ENCODE data around the gene RNF152. TPM values are rescaled to one million over a fixed set of nuclear protein-coding genes. Genes with fewer than 3 reads are reported as not detected.

RNF152 gene
- total and polyA plus RNA-seq, 8 donors = 1.4 to 99.9 (median 16.1) TPM

- Histone ChIP-seq H3K9me3 (no peaks in the 10 kb centered on the region), H3K4me3 (no peak overlapping the region), H3K27ac (no peak overlapping the region), H3K36me3 (peaks cover 0 to 7% (median 3%) of the 10 kb centered on the region in 4 donors), H3K4me1 (peaks cover 12 to 83% (median 30%) of the 10 kb centered on the region in 4 donors), H3K27me3 (no peaks in the 10 kb centered on the region)
- 70 to 84% (median 78%) methylated on average over 6 of the region's 6 CpGs for WGBS, 5 donors
- peak in 1 of 2 donors; percentile 24 for DNase-seq
- TF ChIP-seq POLR2A (IDR thresholded peaks at IDR 0.05) (no peak), POLR2AphosphoS5 (IDR thresholded peaks at IDR 0.05) (peak in 1 of 3 donors; percentile 42)
- intact Hi-C loops (cut with DNase I; ENCODE audit: low total_unique reads) = no loop called here
Measured at GRCh38 chr18:61860302-61860701, 32.5 kb downstream of the RNF152 start.

GRCh38 chr18:61859113-61859512 is 33.7 kb downstream of the RNF152 start:
- intact Hi-C loops (cut with DNase I; ENCODE audit: low total_unique reads) = no loop called here
- Histone ChIP-seq H3K36me3 (peaks cover 0 to 7% (median 3%) of the 10 kb centered on the region in 4 donors), H3K4me3 (no peak overlapping the region), H3K27ac (no peak overlapping the region), H3K27me3 (no peaks in the 10 kb centered on the region), H3K9me3 (no peaks in the 10 kb centered on the region), H3K4me1 (peaks cover 14 to 83% (median 33%) of the 10 kb centered on the region in 4 donors)
- TF ChIP-seq EP300 (IDR thresholded peaks at IDR 0.05) (no peak), CTCF (IDR thresholded peaks at IDR 0.05) (no peak), POLR2AphosphoS5 (IDR thresholded peaks at IDR 0.05) (no peak), POLR2A (IDR thresholded peaks at IDR 0.05) (no peak)
- DNase-seq = no peak
- 85 to 98% (median 93%) methylated on average over 9 of the region's 9 CpGs for WGBS, 5 donors

GRCh38 chr18:61856678-61857077 is 36.1 kb downstream of the RNF152 start:
- TF ChIP-seq POLR2A (IDR thresholded peaks at IDR 0.05) (no peak), CTCF (IDR thresholded peaks at IDR 0.05) (no peak), POLR2AphosphoS5 (IDR thresholded peaks at IDR 0.05) (no peak), EP300 (IDR thresholded peaks at IDR 0.05) (no peak)
- no peaks in the 10 kb centered on the region for H3K27me3 ChIP-seq
- intact Hi-C loops (cut with DNase I; ENCODE audit: low total_unique reads) = no loop called here
- DNase-seq = no peak
- H3K4me1 ChIP-seq = peaks cover 24 to 96% (median 51%) of the 10 kb centered on the region in 4 donors
- 78 to 87% (median 84%) methylated on average over 4 of the region's 4 CpGs for WGBS, 5 donors
- no peaks in the 10 kb centered on the region for H3K9me3 ChIP-seq
- peaks cover 0 to 7% (median 3%) of the 10 kb centered on the region in 4 donors for H3K36me3 ChIP-seq
- peak overlapping the region in 1 of 5 donors; percentile 83 for H3K27ac ChIP-seq
- H3K4me3 ChIP-seq = no peak overlapping the region

- peaks cover 24 to 97% (median 58%) of the 10 kb centered on the region in 4 donors for H3K4me1 ChIP-seq
- 89 to 92% (median 90%) methylated on average over 19 of the region's 19 CpGs for WGBS, 5 donors
- peak overlapping the region in 3 of 5 donors; percentile 54 to 83 (median 57) for H3K27ac ChIP-seq
- DNase-seq = no peak
- TF ChIP-seq POLR2AphosphoS5 (IDR thresholded peaks at IDR 0.05) (no peak), POLR2A (IDR thresholded peaks at IDR 0.05) (no peak), CTCF (IDR thresholded peaks at IDR 0.05) (no peak), EP300 (IDR thresholded peaks at IDR 0.05) (no peak)
- intact Hi-C loops (cut with DNase I; ENCODE audit: low total_unique reads) = no loop called here
- H3K4me3 ChIP-seq = no peak overlapping the region
- no peaks in the 10 kb centered on the region for H3K27me3 ChIP-seq
- peaks cover 0 to 7% (median 3%) of the 10 kb centered on the region in 4 donors for H3K36me3 ChIP-seq
- no peaks in the 10 kb centered on the region for H3K9me3 ChIP-seq
Measured at GRCh38 chr18:61855449-61856378, 37.1 kb downstream of the RNF152 start.

Data from stomach (tissue), 9 donors.